ENCODE data around the gene ABCF2. TPM values are rescaled to one million over a fixed set of nuclear protein-coding genes. Genes with fewer than 3 reads are reported as not detected.

Gene ABCF2
- polyA plus RNA-seq, 1 donor (not counting 4 experiments of a cell fraction or from before 2014, with no cell fraction given): 33.3 TPM

DNA sequence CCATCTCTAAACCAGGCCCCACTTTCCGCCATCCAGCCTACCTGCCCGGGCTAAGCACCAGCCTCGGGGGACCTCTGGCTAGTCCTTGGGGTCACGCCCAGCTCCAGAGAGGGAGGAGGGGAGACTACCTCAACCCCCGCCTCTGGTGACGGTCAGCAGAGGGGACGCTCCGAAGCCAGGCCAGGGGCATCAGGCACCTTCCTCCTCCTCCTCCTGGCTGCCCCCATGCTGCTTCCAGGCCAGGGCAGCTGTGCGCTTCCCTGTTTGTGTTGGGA lies 25.5 kb upstream of the ABCF2 start:
- Histone ChIP-seq H3K27ac (ENCODE audit: control insufficient read depth, insufficient read depth, low read length) (no peak overlapping the region), H3K4me3 (ENCODE audit: control insufficient read depth in 2 of 3, extremely low read depth in 1 of 3, insufficient read depth in 2 of 3, low read depth in 1 of 3, low read length in 3 of 3) (peak overlapping the region in 1 of 3 experiments; percentile 54), H3K27me3 (ENCODE audit: control insufficient read depth, extremely low read depth, insufficient read depth, low read length) (peaks cover 36% of the 10 kb centered on the region), H3K9ac (ENCODE audit: control insufficient read depth, extremely low read depth, insufficient read depth, low read length) (peak overlapping the region; percentile 47), H3K9me1 (ENCODE audit: control insufficient read depth, extremely low read depth, insufficient read depth, low read length) (no peaks in the 10 kb centered on the region), H3K36me3 (ENCODE audit: control insufficient read depth in 2 of 2, extremely low read depth in 1 of 2, insufficient read depth in 2 of 2, low read length in 2 of 2) (no peaks in the 10 kb centered on the region), H2AFZ (ENCODE audit: control insufficient read depth, low read length) (peak overlapping the region; percentile 87), H4K20me1 (ENCODE audit: control insufficient read depth, extremely low read depth, insufficient read depth, low read length) (no peaks in the 10 kb centered on the region), H3K9me3 (ENCODE audit: control insufficient read depth, low read depth, low read length) (no peaks in the 10 kb centered on the region), H3K4me1 (ENCODE audit: control insufficient read depth, extremely low read depth, insufficient read depth, low read length) (peaks cover 14% of the 10 kb centered on the region), H3K79me2 (ENCODE audit: control insufficient read depth, insufficient read depth, low read length) (no peaks in the 10 kb centered on the region), H3K4me2 (ENCODE audit: control insufficient read depth, extremely low read depth, insufficient read depth, low read depth, low read length) (peak overlapping the region; percentile 76)
- no peak for TF ChIP-seq EZH2 (IDR thresholded peaks at IDR 0.05; ENCODE audit: low read length)
- TF ChIP-seq, protein P1, sequence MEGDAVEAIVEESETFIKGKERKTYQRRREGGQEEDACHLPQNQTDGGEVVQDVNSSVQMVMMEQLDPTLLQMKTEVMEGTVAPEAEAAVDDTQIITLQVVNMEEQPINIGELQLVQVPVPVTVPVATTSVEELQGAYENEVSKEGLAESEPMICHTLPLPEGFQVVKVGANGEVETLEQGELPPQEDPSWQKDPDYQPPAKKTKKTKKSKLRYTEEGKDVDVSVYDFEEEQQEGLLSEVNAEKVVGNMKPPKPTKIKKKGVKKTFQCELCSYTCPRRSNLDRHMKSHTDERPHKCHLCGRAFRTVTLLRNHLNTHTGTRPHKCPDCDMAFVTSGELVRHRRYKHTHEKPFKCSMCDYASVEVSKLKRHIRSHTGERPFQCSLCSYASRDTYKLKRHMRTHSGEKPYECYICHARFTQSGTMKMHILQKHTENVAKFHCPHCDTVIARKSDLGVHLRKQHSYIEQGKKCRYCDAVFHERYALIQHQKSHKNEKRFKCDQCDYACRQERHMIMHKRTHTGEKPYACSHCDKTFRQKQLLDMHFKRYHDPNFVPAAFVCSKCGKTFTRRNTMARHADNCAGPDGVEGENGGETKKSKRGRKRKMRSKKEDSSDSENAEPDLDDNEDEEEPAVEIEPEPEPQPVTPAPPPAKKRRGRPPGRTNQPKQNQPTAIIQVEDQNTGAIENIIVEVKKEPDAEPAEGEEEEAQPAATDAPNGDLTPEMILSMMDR (optimal IDR thresholded peaks at IDR 0.05 in 1 of 3, IDR thresholded peaks at IDR 0.05 in 1 of 3, conservative IDR thresholded peaks at IDR 0.05 in 1 of 3; ENCODE audit: extremely low read depth in 1 of 3, insufficient read depth in 2 of 3, low read length in 3 of 3): no peak
- FAIRE-seq (no peak), DNase-seq (ENCODE audit: low read depth, low spot score) (no peak)
- dilution Hi-C loops (cut with MboI; ENCODE audit: extremely low pct_ligation_motif_present, low sequenced_read_pairs): no loop called here

DNA sequence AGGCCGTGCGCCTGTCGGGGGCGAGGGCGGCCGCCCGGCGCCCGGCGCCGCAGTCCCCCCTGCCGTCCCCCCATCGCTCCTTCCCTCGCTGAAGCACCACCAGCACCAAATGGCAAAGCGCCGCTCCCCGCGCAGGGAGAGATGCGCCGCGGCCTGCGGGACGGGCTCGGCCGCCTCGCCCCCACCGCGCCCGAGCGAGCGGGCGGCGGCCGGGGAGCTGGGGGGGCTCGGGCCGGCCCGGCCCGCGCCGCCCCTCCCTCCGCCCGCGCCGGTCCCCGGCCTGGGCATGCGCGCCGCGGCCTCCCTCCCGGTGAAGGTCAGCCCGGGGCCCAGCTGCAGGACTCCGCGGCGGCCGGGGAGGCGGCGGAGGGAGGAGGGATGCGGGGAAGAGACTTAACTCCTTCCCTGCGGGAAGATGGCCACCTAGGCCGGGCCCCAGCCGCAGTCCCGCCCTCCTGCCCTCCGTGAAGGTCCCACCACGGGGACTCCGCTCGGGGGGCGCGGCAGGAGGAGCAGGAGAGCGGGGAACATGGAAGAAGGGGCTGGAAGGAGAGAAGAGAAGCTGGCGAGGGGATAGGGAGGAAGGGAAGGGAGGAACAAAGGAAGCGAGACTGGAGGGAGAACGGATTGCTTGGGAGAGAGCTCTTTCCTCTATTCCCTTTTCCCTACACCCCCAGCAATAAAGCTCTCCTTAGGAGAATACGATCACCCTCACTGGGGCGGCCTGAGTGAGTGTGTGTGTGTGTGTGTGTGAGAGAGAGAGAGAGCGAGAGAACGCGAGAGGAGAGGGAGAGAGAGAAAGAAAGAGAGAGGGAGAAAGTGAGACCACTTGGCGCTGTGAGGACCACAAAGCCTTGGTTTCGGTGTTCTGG lies 24.9 kb upstream of the ABCF2 start:
- Histone ChIP-seq H4K20me1 (ENCODE audit: control insufficient read depth, extremely low read depth, insufficient read depth, low read length) (no peaks in the 10 kb centered on the region), H2AFZ (ENCODE audit: control insufficient read depth, low read length) (peak overlapping the region; percentile 87), H3K4me3 (ENCODE audit: control insufficient read depth in 2 of 3, extremely low read depth in 1 of 3, insufficient read depth in 2 of 3, low read depth in 1 of 3, low read length in 3 of 3) (peak overlapping the region; percentile 37 to 54 (median 51)), H3K79me2 (ENCODE audit: control insufficient read depth, insufficient read depth, low read length) (no peaks in the 10 kb centered on the region), H3K9me3 (ENCODE audit: control insufficient read depth, low read depth, low read length) (no peaks in the 10 kb centered on the region), H3K4me2 (ENCODE audit: control insufficient read depth, extremely low read depth, insufficient read depth, low read depth, low read length) (peak overlapping the region; percentile 76), H3K36me3 (ENCODE audit: control insufficient read depth in 2 of 2, extremely low read depth in 1 of 2, insufficient read depth in 2 of 2, low read length in 2 of 2) (no peaks in the 10 kb centered on the region), H3K9ac (ENCODE audit: control insufficient read depth, extremely low read depth, insufficient read depth, low read length) (peak overlapping the region; percentile 47), H3K27me3 (ENCODE audit: control insufficient read depth, extremely low read depth, insufficient read depth, low read length) (peaks cover 37% of the 10 kb centered on the region), H3K27ac (ENCODE audit: control insufficient read depth, insufficient read depth, low read length) (no peak overlapping the region), H3K4me1 (ENCODE audit: control insufficient read depth, extremely low read depth, insufficient read depth, low read length) (peaks cover 14% of the 10 kb centered on the region), H3K9me1 (ENCODE audit: control insufficient read depth, extremely low read depth, insufficient read depth, low read length) (no peaks in the 10 kb centered on the region)
- no peak for FAIRE-seq
- dilution Hi-C loops (cut with MboI; ENCODE audit: extremely low pct_ligation_motif_present, low sequenced_read_pairs): no loop called here
- no peak for TF ChIP-seq EZH2 (IDR thresholded peaks at IDR 0.05; ENCODE audit: low read length)
- TF ChIP-seq, protein P1 (optimal IDR thresholded peaks at IDR 0.05 in 1 of 3, IDR thresholded peaks at IDR 0.05 in 1 of 3, conservative IDR thresholded peaks at IDR 0.05 in 1 of 3; ENCODE audit: extremely low read depth in 1 of 3, insufficient read depth in 2 of 3, low read length in 3 of 3): no peak
- DNase-seq (ENCODE audit: low read depth, low spot score): no peak

All from keratinocyte (primary cell).